Activated CD4-positive, alpha-beta T cell treated with anti-CD3 and anti-CD28 coated beads, Interleukin-2, amount 10 ng/mL, durations not matched to agents 24 days and 14 days (primary cell): ENCODE results near the gene RAB3GAP1. TPM values are rescaled to one million over a fixed set of nuclear protein-coding genes. Genes with fewer than 3 reads are reported as not detected.

ENCODE experiments used
- DNase-seq: peaks from one replicate; pipeline ENCODE4 v3.0.0; 2022
- H3K27ac Mint-ChIP-seq: one replicate; pipeline ENCODE4 v1.8.0; 2022; ENCODE audit warnings: mild to moderate bottlenecking, mixed read lengths
- H3K27me3 Mint-ChIP-seq: one replicate; pipeline ENCODE4 v1.8.0; 2022; ENCODE audit warnings: mixed read lengths
- H3K36me3 Mint-ChIP-seq: one replicate; pipeline ENCODE4 v1.8.0; 2022; ENCODE audit warnings: low read depth, mild to moderate bottlenecking, mixed read lengths
- H3K4me1 Mint-ChIP-seq: one replicate; pipeline ENCODE4 v1.8.0; 2021; ENCODE audit warnings: mixed read lengths
- H3K4me3 Mint-ChIP-seq: one replicate; pipeline ENCODE4 v1.8.0; 2022; ENCODE audit warnings: mild to moderate bottlenecking, moderate library complexity, mixed read lengths
- H3K9me3 Mint-ChIP-seq: one replicate; pipeline ENCODE4 v1.8.0; 2021; ENCODE audit warnings: mixed read lengths
- intact Hi-C: fragments of 100-400 bp; cut with micrococcal nuclease; formaldehyde crosslinking; loops from one replicate; pipeline ENCODE4 v1.15.1; 2023
- total RNA-seq: library from RNA; stranded (reverse); gene quantifications from 2 replicates; pipeline ENCODE4 v1.2.3, GENCODE V29; 2022

RAB3GAP1 gene
- total RNA-seq, 1 donor from 2014 or later: 24.2 TPM

DNA sequence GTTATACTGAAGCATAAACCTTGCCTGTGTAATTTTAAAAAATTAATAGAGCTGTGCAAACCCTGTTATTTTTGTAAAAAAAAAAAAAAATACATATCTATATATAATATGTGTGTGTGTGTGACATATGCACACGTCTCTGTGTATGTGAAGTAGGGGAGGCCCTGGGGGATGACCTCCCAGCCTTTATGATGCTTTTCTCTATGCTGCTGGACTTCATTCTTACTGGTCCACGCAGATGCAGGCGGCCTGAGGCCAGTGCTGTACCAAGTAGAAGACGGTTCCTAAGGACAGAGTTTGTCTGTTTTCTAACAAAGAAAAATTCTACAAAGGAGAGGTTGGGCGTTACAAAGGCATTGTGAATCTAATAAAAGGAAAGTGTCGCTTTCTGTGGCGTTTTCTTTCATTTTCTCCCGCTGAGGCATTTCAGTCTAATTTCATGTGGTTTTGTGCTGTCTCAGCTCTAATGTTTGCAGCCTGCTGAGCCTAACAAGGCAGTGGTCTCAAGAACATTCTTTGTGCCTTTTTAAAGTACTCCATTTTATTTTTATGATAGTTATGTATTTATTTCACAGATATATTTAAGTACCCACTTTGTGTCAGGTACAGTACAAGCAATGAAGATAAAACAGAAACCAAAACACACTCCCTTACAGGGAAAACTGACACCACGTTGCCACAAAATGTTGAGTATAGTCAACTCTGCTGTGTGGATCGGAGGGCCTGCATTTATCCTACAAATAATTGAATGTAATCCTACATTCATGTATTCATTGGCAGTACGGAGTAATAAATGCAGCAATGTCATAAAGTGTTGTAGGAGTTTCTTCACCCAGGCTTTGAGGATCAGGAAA is 118.0 kb downstream of the RAB3GAP1 start:
- Mint-ChIP-seq H3K36me3 (peaks cover 55% of the 10 kb centered on the region), H3K9me3 (no peaks in the 10 kb centered on the region), H3K4me3 (peak overlapping the region; percentile 41), H3K4me1 (peaks cover 6% of the 10 kb centered on the region), H3K27ac (peak overlapping the region; percentile 30), H3K27me3 (no peaks in the 10 kb centered on the region)
- intact Hi-C loops: no loop called here
- DNase-seq: no peak

GRCh38 chr2:135174049-135174809 is 122.1 kb downstream of the RAB3GAP1 start:
- Mint-ChIP-seq H3K27ac (no peak overlapping the region), H3K27me3 (no peaks in the 10 kb centered on the region), H3K4me3 (no peak overlapping the region), H3K4me1 (peaks cover 4% of the 10 kb centered on the region), H3K9me3 (no peaks in the 10 kb centered on the region), H3K36me3 (peaks cover 56% of the 10 kb centered on the region)
- no peak for DNase-seq
- intact Hi-C loops: no loop called here

DNA sequence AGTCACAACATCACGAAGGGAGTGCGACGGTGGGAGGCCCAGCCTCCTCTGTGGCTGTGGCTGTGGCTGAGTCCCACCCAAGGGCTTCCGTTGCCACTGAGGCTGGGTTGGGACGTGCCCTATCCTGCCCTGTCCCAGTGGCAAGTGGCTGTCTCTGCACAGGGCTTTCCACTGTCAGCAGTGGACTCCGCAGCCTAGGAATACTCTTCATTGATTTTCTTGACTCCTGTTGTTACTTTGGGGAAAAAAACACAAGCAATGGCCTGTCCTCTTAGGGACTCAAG is 122.7 kb downstream of the RAB3GAP1 start:
- Mint-ChIP-seq H3K27me3 (no peaks in the 10 kb centered on the region), H3K36me3 (peaks cover 55% of the 10 kb centered on the region), H3K4me3 (no peak overlapping the region), H3K27ac (no peak overlapping the region), H3K4me1 (peaks cover 4% of the 10 kb centered on the region), H3K9me3 (no peaks in the 10 kb centered on the region)
- no peak for DNase-seq
- intact Hi-C loops: no loop called here

DNA sequence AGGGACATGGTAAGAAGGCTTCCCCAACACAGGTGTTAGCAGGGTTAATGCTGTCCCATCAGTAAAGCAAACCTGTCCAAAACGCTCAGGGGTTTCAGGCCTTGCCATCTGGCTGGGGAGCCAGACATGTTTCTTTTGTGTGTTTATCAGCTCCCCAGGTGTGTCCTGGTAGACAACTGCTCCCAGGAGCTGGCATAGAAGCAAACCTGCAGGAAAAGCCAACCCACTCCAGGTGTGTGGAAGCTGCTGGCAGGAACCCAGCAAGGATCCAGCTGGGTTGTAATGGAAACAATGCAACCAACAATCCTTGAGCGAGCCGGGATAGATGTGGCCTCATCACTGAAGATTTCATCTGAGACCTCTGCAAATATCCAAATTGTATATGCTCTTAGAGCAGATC is 123.1 kb downstream of the RAB3GAP1 start:
- Mint-ChIP-seq H3K27me3 (no peaks in the 10 kb centered on the region), H3K36me3 (peaks cover 56% of the 10 kb centered on the region), H3K9me3 (no peaks in the 10 kb centered on the region)

DNA sequence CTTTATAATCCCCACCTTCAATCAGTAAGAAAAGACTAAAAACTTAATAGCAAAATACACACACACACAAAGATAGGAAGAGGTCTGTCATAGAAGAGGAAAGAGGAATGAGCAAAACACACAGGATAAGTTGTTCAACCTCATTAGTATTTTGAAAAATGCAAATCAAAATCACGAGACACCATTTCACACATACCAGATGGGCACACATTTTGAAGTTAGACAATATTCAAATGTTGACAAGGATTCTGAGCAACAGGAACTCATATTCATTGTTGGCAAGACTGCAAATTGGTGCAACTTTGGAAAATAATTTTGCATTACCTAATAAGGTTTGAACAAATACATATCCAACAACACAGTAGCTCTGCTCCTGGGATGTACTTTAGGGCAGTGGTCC is 127.6 kb downstream of the RAB3GAP1 start:
- Mint-ChIP-seq H3K4me3 (no peak overlapping the region), H3K36me3 (peaks cover 31% of the 10 kb centered on the region), H3K27ac (no peak overlapping the region), H3K27me3 (no peaks in the 10 kb centered on the region), H3K4me1 (no peaks in the 10 kb centered on the region), H3K9me3 (no peaks in the 10 kb centered on the region)
- DNase-seq: no peak
- intact Hi-C loops: no loop called here

More for the DNA sequence above, 123.1 kb downstream of the RAB3GAP1 start:
- intact Hi-C loops: no loop called here
- Mint-ChIP-seq H3K27ac (no peak overlapping the region), H3K4me1 (peaks cover 2% of the 10 kb centered on the region), H3K4me3 (no peak overlapping the region)
- no peak for DNase-seq

- Mint-ChIP-seq H3K9me3 (no peaks in the 10 kb centered on the region), H3K36me3 (peaks cover 13% of the 10 kb centered on the region), H3K27me3 (no peaks in the 10 kb centered on the region), H3K27ac (no peak overlapping the region), H3K4me1 (no peaks in the 10 kb centered on the region), H3K4me3 (no peak overlapping the region)
- intact Hi-C loops: no loop called here
- no peak for DNase-seq
These were observed 130.1 kb downstream of the RAB3GAP1 start for GRCh38 chr2:135182190-135182589.

GRCh38 chr2:135182601-135183000 is 130.5 kb downstream of the RAB3GAP1 start:
- H3K36me3 Mint-ChIP-seq: peaks cover 11% of the 10 kb centered on the region
- no peak overlapping the region for H3K4me3 Mint-ChIP-seq
- no peaks in the 10 kb centered on the region for H3K9me3 Mint-ChIP-seq
- no peaks in the 10 kb centered on the region for H3K4me1 Mint-ChIP-seq
- no peaks in the 10 kb centered on the region for H3K27me3 Mint-ChIP-seq
- DNase-seq: no peak
- intact Hi-C loops: no loop called here
- no peak overlapping the region for H3K27ac Mint-ChIP-seq

GRCh38 chr2:135183822-135184221 is 131.7 kb downstream of the RAB3GAP1 start:
- no peak overlapping the region for H3K27ac Mint-ChIP-seq
- H3K4me3 Mint-ChIP-seq: no peak overlapping the region
- H3K4me1 Mint-ChIP-seq: no peaks in the 10 kb centered on the region
- intact Hi-C loops: no loop called here
- no peak for DNase-seq
- H3K27me3 Mint-ChIP-seq: no peaks in the 10 kb centered on the region
- H3K36me3 Mint-ChIP-seq: peaks cover 12% of the 10 kb centered on the region
- H3K9me3 Mint-ChIP-seq: no peaks in the 10 kb centered on the region

- H3K4me3 Mint-ChIP-seq: no peak overlapping the region
- no peaks in the 10 kb centered on the region for H3K4me1 Mint-ChIP-seq
- peaks cover 11% of the 10 kb centered on the region for H3K36me3 Mint-ChIP-seq
- peaks cover 6% of the 10 kb centered on the region for H3K9me3 Mint-ChIP-seq
- intact Hi-C loops: no loop called here
- H3K27me3 Mint-ChIP-seq: no peaks in the 10 kb centered on the region
- H3K27ac Mint-ChIP-seq: no peak overlapping the region
- no peak for DNase-seq
These were observed 134.0 kb downstream of the RAB3GAP1 start for GRCh38 chr2:135186054-135186453.

DNA sequence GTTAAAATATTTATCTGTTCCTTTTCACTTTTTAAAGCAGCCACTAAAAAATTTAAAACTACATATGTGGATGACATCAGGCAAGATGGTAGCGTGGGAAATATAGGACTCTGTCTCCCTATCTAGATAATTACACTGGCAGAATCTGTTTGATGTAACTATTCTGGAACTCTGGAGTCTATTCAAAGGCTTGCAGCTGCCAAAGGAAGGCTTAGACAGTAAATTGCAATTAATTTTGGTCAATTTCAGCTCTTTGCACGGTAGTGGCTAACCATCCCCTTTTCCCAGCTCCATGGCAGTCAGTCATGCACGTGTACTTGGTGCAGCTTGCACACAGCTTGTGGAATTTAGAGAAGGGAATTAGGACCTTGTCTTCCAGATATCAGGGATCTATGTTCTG is 135.2 kb downstream of the RAB3GAP1 start:
- DNase-seq: no peak
- H3K27ac Mint-ChIP-seq: no peak overlapping the region
- peaks cover 9% of the 10 kb centered on the region for H3K9me3 Mint-ChIP-seq
- H3K4me3 Mint-ChIP-seq: no peak overlapping the region
- no peaks in the 10 kb centered on the region for H3K27me3 Mint-ChIP-seq
- intact Hi-C loops: no loop called here
- H3K36me3 Mint-ChIP-seq: peaks cover 11% of the 10 kb centered on the region
- H3K4me1 Mint-ChIP-seq: no peaks in the 10 kb centered on the region

GRCh38 chr2:135189148-135189547 is 137.1 kb downstream of the RAB3GAP1 start:
- peaks cover 9% of the 10 kb centered on the region for H3K36me3 Mint-ChIP-seq
- peaks cover 11% of the 10 kb centered on the region for H3K9me3 Mint-ChIP-seq
- no peak for DNase-seq
- no peak overlapping the region for H3K4me3 Mint-ChIP-seq
- no peaks in the 10 kb centered on the region for H3K4me1 Mint-ChIP-seq
- no peak overlapping the region for H3K27ac Mint-ChIP-seq
- H3K27me3 Mint-ChIP-seq: no peaks in the 10 kb centered on the region
- intact Hi-C loops: no loop called here

DNA sequence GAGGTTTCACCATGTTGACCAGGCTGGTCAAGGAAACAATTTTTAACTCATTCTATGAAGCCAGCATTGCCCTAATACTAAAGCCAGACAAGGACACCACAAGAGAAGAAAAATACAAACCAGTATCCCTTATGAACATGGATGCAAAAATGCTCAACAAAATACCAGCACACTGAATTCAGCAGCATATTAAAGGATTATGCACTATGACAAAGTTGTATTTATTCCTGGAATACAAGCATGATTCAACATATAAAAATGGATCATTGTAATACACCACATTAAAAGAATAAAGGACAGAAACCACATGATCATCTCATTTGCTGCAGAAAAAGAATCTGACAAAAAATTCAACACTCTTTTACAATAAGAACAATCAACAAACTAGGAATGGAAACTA is 138.7 kb downstream of the RAB3GAP1 start:
- H3K4me1 Mint-ChIP-seq: no peaks in the 10 kb centered on the region
- H3K27me3 Mint-ChIP-seq: no peaks in the 10 kb centered on the region
- no peak overlapping the region for H3K4me3 Mint-ChIP-seq
- intact Hi-C loops: no loop called here
- DNase-seq: no peak
- no peak overlapping the region for H3K27ac Mint-ChIP-seq
- H3K36me3 Mint-ChIP-seq: peaks cover 9% of the 10 kb centered on the region
- peaks cover 14% of the 10 kb centered on the region for H3K9me3 Mint-ChIP-seq

DNA sequence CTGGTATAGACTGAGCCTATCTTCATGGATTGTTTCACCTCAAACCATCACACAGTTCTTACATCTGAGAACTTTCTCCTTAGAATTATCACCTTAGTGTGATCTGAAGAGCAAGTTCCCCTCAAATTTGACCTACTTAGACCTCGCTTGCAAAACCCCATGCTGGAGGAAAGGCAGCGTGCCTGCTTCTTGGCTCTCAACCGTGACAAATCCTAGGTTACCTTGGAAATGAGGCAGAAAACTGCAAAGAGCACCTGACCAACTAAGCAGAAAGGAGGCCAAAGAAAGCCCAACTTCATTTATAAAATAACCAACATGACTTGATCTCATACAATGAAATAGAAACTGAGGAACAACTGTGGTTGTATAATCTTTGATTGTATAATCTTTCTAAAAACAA is 146.4 kb downstream of the RAB3GAP1 start:
- intact Hi-C loops: no loop called here
- no peaks in the 10 kb centered on the region for H3K4me1 Mint-ChIP-seq
- H3K27me3 Mint-ChIP-seq: no peaks in the 10 kb centered on the region
- H3K27ac Mint-ChIP-seq: no peak overlapping the region
- H3K36me3 Mint-ChIP-seq: no peaks in the 10 kb centered on the region
- no peak overlapping the region for H3K4me3 Mint-ChIP-seq
- no peak for DNase-seq
- peaks cover 5% of the 10 kb centered on the region for H3K9me3 Mint-ChIP-seq

- Mint-ChIP-seq H3K9me3 (no peaks in the 10 kb centered on the region), H3K4me1 (no peaks in the 10 kb centered on the region), H3K27ac (no peak overlapping the region), H3K36me3 (no peaks in the 10 kb centered on the region), H3K4me3 (no peak overlapping the region), H3K27me3 (no peaks in the 10 kb centered on the region)
- intact Hi-C loops: no loop called here
- DNase-seq: no peak
These were observed 150.7 kb downstream of the RAB3GAP1 start for GRCh38 chr2:135202751-135203150.
